ENCODE results near the gene PLA2G4A.
A peak's percentile ranks its signal among the peaks of the same experiment; 100 is the strongest.

The PLA2G4A gene

GRCh38 chr1:186978596-186979556, 150.1 kb downstream of the PLA2G4A start:
- no peak for DNase-seq

GRCh38 chr1:186980400-186980799, 151.7 kb downstream of the PLA2G4A start:
- no peak for DNase-seq

GRCh38 chr1:186982116-186982515, 153.4 kb downstream of the PLA2G4A start:
- no peak for DNase-seq

- DNase-seq, result no peak
Observed at GRCh38 chr1:186983327-186983726, 154.6 kb downstream of the PLA2G4A start.

GRCh38 chr1:186984959-186985358, 156.2 kb downstream of the PLA2G4A start:
- DNase-seq, result no peak

GRCh38 chr1:186985889-186986491, 157.2 kb downstream of the PLA2G4A start:
- DNase-seq, result peak; percentile 70

GRCh38 chr1:186987065-186987464, 158.3 kb downstream of the PLA2G4A start:
- DNase-seq, result no peak

- DNase-seq, result no peak
Observed at GRCh38 chr1:186987769-186988168, 159.0 kb downstream of the PLA2G4A start.

- DNase-seq, result no peak
Observed at GRCh38 chr1:186993996-186994395, 165.2 kb downstream of the PLA2G4A start.

- no peak for DNase-seq
Observed at GRCh38 chr1:186994897-186995296, 166.1 kb downstream of the PLA2G4A start.

- no peak for DNase-seq
Observed at GRCh38 chr1:186996816-186997215, 168.1 kb downstream of the PLA2G4A start.

GRCh38 chr1:186997877-186998276, 169.1 kb downstream of the PLA2G4A start:
- no peak for DNase-seq

- no peak for DNase-seq
Observed at GRCh38 chr1:186999506-186999905, 170.8 kb downstream of the PLA2G4A start.

- no peak for DNase-seq
Observed at GRCh38 chr1:187001198-187001889, 172.6 kb downstream of the PLA2G4A start.

GRCh38 chr1:187003353-187003752, 174.6 kb downstream of the PLA2G4A start:
- no peak for DNase-seq

GRCh38 chr1:187006896-187007295, 178.1 kb downstream of the PLA2G4A start:
- DNase-seq, result no peak

- DNase-seq, result no peak
Observed at GRCh38 chr1:187009320-187009719, 180.6 kb downstream of the PLA2G4A start.

GRCh38 chr1:187010571-187011309, 182.0 kb downstream of the PLA2G4A start:
- no peak for DNase-seq

- DNase-seq, result no peak
Observed at GRCh38 chr1:187013582-187014200, 184.9 kb downstream of the PLA2G4A start.

GRCh38 chr1:187018291-187018690, 189.5 kb downstream of the PLA2G4A start:
- no peak for DNase-seq

- DNase-seq, result no peak
Observed at GRCh38 chr1:187027253-187027652, 198.5 kb downstream of the PLA2G4A start.

GRCh38 chr1:187032316-187032981, 203.7 kb downstream of the PLA2G4A start:
- no peak for DNase-seq
